ENCODE results near the gene RHOH.
"Not testable (repeated sequence)": the region's sequence is repeated elsewhere in the genome, so short reads cannot be mapped to it uniquely, and the experiment has no call there.

Gene RHOH

DNA sequence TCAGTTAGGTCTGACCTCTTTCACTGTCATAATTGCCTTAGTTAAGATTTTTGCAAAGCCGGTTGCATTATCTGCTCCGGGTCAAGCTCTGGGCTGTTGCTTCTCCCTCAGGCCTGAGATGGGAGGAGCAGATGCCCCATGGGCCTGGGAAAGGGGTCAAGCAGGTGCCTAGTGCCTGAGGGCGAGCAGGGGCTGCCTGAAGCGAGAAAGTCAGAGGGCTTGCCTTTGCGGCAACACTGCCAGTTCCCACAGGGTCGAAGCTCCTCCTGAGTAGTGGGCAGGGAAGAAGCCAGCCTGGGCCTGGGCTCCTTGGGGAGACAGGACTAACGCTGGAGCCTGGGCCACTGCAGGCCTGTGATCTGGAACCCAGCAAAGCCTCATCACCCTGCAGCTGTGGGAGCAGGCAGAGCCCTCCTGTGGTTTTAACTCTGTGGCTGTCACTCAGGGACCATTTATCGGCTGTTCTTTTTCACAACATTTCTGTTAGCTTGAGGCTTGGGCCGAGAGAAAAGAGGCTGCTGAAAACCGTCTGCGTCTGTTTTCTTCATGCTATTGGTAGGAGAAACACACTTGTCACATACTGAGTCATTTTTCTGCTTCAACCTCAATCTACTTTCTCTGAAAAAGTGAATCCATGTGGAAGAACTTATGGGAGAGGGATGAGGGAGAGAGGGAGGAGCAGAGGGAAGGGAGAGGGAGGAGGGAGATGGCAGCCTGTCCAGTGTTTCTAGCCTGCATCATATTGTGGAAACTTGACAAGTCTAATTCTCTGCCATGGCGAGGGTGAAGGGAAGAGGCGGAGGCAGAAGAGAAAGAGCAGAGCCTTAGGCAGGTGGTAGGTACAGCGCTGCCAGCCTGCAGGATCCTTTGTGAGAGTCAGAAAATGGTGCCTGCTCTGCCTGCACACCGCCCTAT, 68.4 kb downstream of the RHOH start:
- DNase-seq: no peak

DNA sequence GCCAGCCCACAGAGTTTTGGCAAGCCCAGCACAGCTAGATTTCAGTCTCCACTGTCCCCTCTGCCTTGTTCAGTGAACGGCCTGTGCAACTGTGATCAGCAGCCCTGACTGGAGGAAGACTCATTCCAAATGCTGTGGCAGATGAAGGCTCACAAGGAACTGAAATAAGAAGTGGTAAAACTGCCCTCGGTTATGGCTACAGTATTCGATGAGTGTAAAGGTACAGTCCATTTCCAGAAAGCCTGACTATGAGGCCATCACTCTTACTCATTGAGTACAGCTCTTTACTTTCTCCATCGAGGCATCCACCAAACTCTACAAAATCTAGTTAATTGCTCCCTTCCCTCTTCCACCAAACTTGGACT, 69.1 kb downstream of the RHOH start:
- no peak for DNase-seq

DNA sequence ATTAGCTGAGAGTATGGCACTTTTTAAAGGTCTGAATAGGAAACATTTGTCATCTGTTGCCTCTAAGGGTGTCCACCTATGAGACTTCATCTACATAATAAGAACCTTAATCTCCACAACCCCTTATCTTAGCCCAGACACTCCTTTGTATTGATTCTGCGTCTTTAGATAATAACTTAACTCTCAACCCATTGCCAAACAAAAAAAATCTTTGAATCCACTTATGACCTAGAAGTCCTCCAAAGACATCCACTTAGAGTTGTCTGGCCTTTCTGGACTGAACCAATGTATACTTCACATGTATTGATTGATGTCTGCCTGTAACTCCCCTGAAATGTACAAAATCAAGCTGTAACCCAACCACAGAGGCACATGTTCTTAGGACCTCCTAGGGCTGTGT, 72.3 kb downstream of the RHOH start:
- DNase-seq: no peak

DNA sequence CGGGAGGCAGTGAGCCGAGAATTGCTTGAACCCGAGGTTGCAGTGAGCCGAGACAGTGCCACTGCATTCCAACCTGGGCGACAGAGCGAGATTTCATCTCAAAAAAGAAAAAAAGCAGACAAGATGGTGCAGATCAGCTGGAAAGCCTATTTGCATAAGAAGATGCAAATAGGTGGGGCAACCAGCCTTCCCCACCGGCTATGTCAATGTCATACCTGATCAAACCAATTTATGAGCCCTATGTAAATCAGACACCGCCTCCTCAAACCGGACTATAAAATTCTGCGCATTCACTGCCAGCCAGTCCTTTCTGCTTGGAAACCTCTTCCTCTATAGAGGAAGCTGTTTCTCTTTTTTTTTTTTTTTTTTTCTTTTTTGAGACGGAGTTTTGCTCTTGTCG, 73.8 kb downstream of the RHOH start:
- DNase-seq: no peak

DNA sequence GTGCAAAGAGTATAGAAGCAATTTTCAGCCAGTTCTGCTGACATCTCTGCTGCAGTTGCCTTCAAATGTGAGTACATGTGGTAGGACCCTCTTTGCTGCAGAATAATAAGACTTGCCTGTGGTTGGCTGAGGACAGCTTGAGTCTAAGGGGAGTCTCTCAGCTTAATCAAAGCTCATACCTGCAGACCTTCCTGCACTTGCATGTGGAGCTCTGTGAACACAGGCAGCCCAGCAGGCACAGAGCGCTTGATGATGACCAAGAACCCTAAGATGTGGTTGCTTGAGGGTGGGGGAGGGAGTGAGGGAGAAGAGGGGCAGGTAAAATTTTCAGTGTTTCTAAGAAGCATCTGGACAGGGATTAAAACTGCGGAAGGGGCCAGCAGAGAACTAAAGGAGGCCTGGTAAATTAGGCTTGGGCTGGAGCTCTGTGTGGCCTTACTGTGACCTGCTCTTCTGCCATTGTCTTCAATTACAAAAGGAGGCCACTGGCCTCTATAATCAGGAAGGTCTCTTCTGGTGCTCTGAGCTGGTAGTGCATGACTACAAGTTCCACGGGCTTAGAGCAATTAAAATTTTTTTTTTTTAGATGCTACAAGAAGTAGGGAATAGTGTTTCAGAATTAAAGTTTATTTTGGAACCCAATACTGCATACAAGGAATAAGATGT, 78.4 kb downstream of the RHOH start:
- DNase-seq: no peak

DNA sequence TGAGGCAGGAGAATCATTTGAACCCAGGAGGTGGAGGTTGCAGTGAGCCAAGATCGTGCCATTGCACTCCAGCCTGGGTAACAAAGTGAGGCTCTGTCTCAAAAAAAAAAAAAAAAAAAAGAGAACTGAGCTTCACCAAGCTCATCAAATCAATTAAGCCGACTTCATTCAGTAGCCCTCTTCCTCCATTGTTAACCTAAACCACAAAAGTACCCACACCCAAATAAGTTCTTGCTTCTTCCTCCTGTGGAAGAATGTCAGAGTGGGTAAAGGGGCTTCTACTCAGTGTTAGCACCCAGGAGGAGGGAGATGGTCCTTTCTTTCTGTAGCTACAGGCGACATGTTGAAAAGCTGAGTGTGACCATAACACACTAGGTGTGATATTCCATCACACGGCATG, 79.7 kb downstream of the RHOH start:
- no peak for DNase-seq

DNA sequence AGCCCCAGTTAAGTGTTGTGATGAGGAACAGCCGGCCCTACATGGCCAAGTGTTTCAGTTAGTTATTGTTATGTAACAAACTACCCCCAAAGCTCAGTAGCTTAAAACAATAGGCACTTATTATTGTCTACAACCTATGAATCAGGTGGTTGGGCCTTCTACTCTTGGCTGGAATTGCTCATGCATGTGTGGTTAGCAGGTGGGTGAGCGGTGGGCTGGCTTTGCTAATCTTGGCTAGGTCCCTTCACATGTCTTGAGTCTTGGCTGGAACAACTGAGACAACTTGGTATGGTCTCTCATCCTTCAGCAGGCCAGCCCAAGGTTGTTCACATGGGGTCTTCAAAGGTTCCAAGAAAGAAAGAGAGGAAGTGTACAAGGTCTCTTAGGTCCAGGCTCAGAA, 83.8 kb downstream of the RHOH start:
- DNase-seq: no peak

DNA sequence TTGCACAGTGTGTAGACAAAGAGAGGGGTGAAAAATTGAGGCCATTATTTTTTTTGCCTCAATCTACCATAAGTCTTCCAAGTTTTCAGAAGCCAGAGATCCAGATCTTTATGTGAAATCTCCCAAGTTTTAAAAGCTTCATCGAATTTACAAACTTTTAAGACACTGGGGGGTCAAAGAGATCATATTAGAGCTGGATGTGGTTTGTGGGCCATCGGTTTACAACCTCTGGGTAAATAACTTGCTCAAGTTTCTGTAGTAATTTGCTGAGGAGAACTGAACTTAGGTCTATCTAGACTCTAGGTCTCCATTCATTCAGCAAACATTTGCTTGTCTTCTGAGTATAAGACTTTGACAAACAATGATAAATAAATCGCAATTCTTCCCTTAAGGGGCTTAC, 84.3 kb downstream of the RHOH start:
- no peak for DNase-seq

DNA sequence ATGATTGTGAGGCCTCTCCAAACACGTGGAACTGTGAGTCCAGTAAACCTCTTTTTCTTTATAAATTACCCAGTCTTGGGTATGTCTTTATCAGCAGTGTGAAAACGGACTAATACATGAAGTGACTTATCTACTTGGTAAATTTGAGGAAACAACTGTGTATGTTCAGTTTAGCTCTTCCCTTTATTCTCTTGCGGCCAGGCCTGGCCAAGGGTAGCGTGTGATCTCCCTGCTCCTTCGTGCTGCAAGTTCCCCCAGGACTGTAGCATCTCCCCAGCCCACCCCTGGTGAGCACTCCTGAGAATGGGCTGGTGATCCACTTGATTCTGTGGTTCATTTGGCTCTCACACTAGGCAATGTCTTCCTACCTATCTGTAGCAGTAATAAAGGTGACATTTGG, 85.1 kb downstream of the RHOH start:
- no peak for DNase-seq

DNA sequence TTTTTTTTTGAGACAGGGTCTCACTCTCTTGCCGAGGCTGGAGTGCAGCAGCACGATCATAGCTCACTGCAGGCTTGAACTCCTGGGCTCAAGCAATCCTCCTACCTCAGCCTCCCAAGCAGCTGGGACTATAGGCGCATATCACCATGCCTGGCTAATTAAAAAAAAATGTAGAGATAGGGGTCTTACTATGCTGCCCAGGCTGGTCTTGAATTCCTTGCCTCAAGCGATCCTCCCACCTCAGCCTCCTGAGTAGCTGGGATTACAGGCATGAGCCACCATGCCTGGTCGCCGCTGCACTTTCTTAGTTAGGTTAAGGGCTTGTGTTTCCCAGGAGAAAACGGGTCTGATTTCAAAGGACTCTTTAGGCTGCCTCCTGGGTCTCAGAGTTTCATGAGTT, 86.0 kb downstream of the RHOH start:
- not testable (repeated sequence) for DNase-seq

DNA sequence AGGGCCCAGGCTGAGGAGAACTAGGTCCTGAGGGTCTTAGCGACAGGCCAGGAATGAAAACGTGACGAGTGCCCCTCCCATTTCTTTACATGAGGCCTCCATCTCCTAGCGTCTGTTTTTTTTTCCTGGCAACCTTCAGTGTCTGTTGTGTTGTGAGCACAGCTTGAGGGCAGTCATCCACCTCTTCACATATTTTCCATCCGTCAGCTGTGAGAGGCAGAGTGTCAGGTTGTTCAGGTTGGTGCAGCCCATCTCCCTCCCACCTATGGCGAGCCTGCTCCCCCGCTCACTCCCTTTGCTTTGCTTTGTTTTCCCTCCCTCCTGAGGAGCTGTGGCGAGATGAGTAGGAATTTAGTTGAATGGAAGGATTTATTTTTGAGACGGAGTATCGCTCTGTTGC, 86.6 kb downstream of the RHOH start:
- no peak for DNase-seq

DNA sequence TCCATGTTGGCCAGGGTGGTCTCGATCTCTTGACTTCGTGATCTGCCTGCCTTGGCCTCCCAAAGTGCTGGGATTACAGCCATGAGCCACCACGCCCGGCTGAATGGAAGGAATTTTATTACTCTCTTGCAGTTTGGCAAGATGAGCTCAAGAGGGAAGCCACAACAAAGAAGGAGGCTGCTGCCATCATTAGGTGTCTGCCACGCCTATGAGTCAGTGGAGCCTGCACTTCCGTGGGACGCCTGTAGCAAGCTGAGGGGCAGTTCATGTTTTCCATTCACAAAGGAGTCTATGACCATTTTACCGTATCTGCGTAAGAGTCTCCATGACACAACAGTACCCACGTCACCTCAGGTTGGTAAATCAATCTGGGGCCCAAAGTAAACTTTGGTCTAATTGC, 87.1 kb downstream of the RHOH start:
- no peak for DNase-seq

DNA sequence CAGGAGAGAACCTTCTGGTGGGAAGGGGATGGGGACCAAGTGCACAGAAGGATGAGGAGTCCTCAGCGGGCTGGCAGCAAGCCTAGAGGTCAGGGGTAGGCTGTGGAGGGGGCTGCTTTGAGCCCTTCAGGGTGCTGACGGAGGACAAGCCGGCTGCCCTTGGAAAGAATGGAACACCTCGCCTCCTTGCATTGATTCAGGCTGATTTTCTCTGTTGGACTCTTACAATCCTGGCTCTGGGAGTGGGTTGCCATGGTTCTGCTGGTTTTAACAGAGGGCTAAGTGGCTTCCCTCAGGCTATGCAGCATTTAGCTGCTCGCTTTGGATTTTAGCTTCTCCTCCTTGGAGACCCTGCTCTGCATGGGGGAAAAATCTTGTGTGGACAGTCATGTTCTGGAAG, 88.9 kb downstream of the RHOH start:
- DNase-seq: no peak

DNA sequence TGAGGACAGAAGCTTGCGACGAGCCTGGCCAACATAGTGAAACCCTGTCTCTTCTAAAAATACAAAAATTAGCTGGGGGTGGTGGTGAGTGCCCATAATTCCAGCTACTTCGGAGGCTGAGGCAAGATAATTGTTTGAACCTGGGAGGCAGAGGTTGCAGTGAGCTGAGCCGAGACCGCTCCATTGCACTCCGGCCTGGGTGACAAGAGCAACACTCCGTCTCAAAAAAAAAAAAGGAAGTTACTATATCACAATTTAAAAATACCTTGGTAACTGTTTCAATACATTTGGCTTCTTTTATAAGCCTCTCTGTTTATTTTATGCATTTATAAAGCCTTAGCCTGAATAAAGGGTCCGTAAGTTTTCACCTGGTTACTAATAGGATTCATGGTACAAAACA, 91.7 kb downstream of the RHOH start:
- no peak for DNase-seq

DNA sequence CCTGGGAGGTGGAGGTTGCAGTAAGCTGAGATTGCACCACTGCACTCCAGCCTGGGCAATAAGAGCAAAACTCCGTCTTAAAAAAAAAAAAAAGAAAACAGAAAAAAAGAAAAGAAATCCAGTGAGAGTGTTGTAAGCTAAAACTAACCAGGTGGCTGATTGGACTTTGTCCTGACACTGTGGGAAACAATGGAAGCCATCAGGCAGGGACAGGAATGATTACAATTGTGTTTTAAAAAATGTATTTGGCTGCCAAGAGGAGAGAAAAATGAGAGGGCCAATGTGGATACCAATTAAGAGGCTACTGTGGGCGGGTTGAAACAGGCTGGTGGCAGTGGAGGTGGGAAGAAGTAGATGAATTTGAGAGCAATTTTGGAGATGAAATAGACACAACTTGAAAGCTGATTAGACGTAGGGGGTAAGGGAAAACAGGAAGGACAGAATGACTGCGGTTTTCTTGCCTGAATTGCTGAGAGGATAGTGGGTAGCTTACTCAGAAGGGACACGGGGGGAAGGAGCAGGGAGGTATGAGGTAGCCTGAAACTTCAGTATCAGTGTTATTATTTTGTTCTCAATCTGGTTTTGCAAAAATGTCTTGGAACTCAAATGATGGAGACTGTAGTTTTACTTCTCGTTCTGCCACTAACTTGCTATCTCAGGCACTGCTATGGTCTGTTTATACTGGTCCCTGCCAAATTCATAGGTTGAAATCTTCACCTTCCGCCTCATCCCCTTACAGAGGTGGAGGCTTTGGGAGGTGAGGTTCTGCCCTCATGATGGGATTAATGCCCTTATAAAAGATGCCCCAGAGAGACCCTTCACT, 92.7 kb downstream of the RHOH start:
- DNase-seq: no peak

DNA sequence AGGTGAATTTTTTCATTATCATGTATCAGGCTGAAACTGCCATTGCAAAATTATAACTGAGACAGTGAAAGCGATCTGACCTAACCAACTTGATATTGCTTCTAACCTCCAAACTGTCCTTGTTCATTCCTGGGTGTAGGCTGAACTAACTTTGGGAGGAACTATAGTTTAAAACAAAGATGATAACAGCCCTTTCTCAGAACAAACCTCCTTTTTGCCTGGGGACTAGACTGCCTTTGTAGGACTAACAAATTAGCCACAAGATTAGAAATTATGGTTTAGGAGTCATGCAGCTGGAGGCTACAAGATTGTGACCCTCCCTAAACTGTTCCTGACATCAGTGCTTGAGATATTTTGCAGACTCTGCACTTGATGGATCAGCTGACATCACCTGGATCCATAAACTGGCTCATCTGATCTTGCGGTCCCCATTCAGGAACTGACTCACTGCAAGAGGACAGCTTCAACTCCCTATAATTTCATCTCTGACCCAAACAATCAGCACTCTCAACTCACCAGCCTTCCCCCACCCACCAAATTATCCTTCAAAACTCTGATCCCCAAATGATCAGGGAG, 93.9 kb downstream of the RHOH start:
- DNase-seq: not testable (repeated sequence)

DNA sequence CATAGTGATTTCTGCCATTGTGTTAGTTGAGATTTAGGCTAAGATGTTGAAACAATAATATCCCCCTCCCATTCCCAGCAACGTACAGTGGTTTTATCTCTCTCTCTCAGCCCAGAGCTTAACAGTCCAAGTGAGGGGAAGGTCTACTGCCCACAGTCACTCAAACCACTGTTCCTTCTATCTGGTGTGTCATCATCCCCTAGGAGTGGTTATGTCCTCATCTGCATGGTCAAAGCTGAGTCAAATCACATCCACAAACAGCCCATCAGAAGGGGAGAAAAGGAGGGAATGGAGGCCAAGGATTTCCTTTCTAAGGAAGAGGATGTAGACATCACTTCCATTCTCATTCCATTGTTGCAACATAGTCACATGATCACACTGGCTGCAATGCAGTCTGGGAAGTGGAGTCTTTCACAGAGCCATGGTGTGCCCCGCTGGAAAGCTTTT, 95.5 kb downstream of the RHOH start:
- DNase-seq: no peak

DNA sequence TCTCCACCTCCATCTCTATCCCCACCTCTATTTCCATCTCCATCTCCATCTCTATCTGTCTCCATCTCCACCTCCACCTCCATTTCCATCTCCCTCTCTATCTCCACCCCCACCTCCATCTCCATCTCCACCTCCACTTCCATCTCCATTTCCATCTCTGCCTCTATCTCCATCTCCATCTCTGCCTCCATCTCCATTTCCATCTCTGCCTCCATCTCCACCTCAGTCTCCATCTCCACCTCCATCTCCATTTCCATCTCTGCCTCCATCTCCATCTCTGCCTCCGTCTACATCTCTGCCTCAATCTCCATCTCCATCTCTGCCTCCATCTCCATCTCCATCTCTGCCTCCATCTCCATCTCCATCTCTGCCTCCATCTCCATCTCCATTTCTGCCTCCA, 97.5 kb downstream of the RHOH start:
- no peak for DNase-seq

DNA sequence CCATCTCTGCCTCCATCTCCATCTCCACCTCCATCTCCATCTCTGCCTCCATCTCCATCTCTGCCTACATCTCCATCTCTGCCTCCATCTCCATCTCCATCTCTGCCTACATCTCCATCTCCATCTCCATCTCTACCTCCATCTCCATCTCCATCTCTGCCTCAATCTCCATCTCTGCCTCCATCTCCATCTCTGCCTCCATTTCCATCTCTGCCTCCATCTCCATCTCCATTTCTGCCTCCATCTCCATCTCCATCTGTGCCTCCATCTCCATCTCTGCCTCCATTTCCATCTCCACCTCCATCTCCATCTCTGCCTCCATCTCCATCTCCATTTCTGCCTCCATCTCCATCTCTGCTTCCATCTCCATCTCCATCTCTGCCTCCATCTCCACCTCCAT, 98.2 kb downstream of the RHOH start:
- not testable (repeated sequence) for DNase-seq

DNA sequence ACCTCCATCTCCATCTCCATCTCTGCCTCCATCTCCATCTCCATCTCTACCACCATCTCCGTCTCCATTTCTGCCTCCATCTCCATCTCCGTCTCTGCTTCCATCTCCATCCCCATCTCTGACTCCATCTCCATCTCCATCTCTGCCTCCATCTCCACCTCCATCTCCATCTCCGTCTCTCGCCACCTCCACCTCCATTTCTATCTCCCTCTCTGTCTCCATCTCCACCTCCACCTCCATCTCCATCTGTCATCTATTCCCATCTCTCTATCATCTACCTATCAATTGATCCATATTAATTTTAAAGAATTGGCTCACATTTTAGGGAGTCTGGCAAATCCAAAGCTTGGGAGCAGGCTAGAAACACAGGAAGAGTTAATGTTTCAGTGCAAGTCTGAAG, 98.7 kb downstream of the RHOH start:
- no peak for DNase-seq
